ENCODE measurements around the gene MGMT. TPM values are rescaled to one million over a fixed set of nuclear protein-coding genes. Genes with fewer than 3 reads are reported as not detected.

The MGMT gene
- total and polyA plus RNA-seq, 9 of the 15 experiments (the other 6 are each of a cell fraction or from before 2014, with no cell fraction given): 0.03 to 0.29 (median 0.11) TPM; not detected in 4

DNA sequence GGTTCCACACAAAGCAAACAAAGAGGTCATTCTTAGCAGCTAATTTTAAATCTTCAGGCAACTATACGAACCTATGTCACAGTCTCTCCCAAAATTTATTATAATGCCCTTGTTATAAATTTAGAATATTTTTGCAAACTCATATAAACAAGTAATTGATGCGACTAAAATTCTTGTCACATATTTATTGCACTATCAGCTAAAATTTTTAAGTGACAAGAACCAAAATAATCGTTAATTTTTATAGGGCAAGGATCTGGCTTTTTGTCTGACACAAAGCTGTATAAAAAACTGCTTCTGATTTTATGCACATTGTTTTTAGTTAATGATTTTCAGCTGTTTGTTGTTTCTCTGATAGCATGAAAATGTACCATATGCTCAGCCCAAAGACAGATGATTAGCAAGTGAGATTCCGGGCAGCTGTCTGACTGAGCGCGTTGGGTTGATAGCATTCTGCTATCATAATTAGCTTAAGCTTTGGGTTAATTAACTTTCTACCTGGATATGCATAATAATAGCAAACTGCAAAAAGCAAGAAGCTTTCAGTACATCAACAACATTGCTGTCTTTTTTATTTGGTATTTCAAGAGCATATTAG lies 136.0 kb downstream of the MGMT start:
- DNase-seq (ENCODE audit: extremely low read depth in 1 of 4, low spot score in 3 of 4) (no peak), FAIRE-seq (no peak), ATAC-seq (no peak)
- Histone ChIP-seq H4K20me1 (replicated peaks; ENCODE audit: control insufficient read depth, insufficient read depth, low read length) (no peaks in the 10 kb centered on the region), H3K9ac (ENCODE audit: insufficient read depth in 1 of 2, low read depth in 2 of 2, low read length in 2 of 2) (no peak overlapping the region), H3K27ac (ENCODE audit: extremely low read depth, low read depth, low read length) (no peak overlapping the region), H3K27me3 (ENCODE audit: control insufficient read depth in 2 of 2, insufficient read depth in 2 of 2, low read length in 2 of 2) (peaks cover 0 to 10% of the 10 kb centered on the region in 2 experiments; a peak in 1 of 5 replicates), H3K4me1 (replicated peaks in 1 of 2; ENCODE audit: control insufficient read depth in 2 of 2, insufficient read depth in 2 of 2, low read length in 2 of 2) (no peaks in the 10 kb centered on the region), H3K79me2 (ENCODE audit: control insufficient read depth, insufficient read depth, low read length) (no peaks in the 10 kb centered on the region), H3K9me1 (ENCODE audit: control insufficient read depth, insufficient read depth, low read length) (no peaks in the 10 kb centered on the region), H3K9me3 (replicated peaks; ENCODE audit: control insufficient read depth, insufficient read depth, low read depth, low read length) (no peaks in the 10 kb centered on the region), H3K4me3 (no peak overlapping the region), H3K4me2 (ENCODE audit: insufficient read depth, low read length) (no peak overlapping the region), H3K36me3 (ENCODE audit: control insufficient read depth, insufficient read depth, low read length) (no peaks in the 10 kb centered on the region), H2AFZ (ENCODE audit: low read depth, low read length) (no peak overlapping the region)
- POLR2A ChIA-PET: no interaction called here
- 0% methylated on average over 6 of the region's 6 CpGs for WGBS (ENCODE audit: insufficient coverage, low coverage, missing lambda C conversion rate)
- CTCF ChIA-PET (ENCODE audit: low intra/inter-chr PET ratio): no interaction called here
- in situ Hi-C loops (cut with MboI) (no loop called here), intact Hi-C loops (cut with micrococcal nuclease) (no loop called here)
- BruUV-seq (replicated peaks): no TSS peak
- TF ChIP-seq ZC3H11A (IDR thresholded peaks at IDR 0.05; ENCODE audit: low read depth, low read length) (no peak), NFATC3 (IDR thresholded peaks at IDR 0.05) (no peak), BRF1 (IDR thresholded peaks at IDR 0.05; ENCODE audit: borderline replicate concordance, extremely low read depth, insufficient read length) (no peak), MAFG (tag; conservative IDR thresholded peaks at IDR 0.05) (0 out of 2 replicates have a peak, but pooled peaks have one; percentile 24), ZNF175 (CRISPR knock-in tag; IDR thresholded peaks at IDR 0.05; ENCODE audit: low read depth) (no peak), SP2 (IDR thresholded peaks at IDR 0.05; ENCODE audit: extremely low read depth, low read depth, low read length, poor library complexity, severe bottlenecking) (no peak), ZNF212 (CRISPR knock-in tag; IDR thresholded peaks at IDR 0.05) (no peak), ZBTB49 (CRISPR knock-in tag; IDR thresholded peaks at IDR 0.05; ENCODE audit: borderline replicate concordance) (no peak), KDM2B (CRISPR knock-in tag; IDR thresholded peaks at IDR 0.05) (no peak), CBX3 (IDR thresholded peaks at IDR 0.05; ENCODE audit: borderline replicate concordance in 1 of 2, low read length in 2 of 2) (no peak), ZKSCAN1 (IDR thresholded peaks at IDR 0.05; ENCODE audit: low read depth, low read length) (no peak), HMG20B (CRISPR knock-in tag; IDR thresholded peaks at IDR 0.05) (no peak), CSDE1 (IDR thresholded peaks at IDR 0.05) (no peak), MEF2A (IDR thresholded peaks at IDR 0.05; ENCODE audit: control insufficient read depth, low read depth, low read length) (no peak), PCBP2 (IDR thresholded peaks at IDR 0.05; ENCODE audit: low read depth, low read length, poor library complexity, severe bottlenecking) (no peak), WHSC1 (IDR thresholded peaks at IDR 0.05; ENCODE audit: low read length) (no peak), MAFF (IDR thresholded peaks at IDR 0.05; ENCODE audit: low read length) (peak; percentile 51), C11orf30 (IDR thresholded peaks at IDR 0.05; ENCODE audit: low read depth) (peak; percentile 23; the same call in 1 of the 2 replicates), ZNF316 (IDR thresholded peaks at IDR 0.05) (peak; percentile 66; the same call in 1 of the 2 replicates), LARP7 (IDR thresholded peaks at IDR 0.05) (no peak), MAFK (IDR thresholded peaks at IDR 0.05; ENCODE audit: low read length) (peak; percentile 30; the same call in 1 of the 2 replicates)
- TF ChIP-seq, protein P1, sequence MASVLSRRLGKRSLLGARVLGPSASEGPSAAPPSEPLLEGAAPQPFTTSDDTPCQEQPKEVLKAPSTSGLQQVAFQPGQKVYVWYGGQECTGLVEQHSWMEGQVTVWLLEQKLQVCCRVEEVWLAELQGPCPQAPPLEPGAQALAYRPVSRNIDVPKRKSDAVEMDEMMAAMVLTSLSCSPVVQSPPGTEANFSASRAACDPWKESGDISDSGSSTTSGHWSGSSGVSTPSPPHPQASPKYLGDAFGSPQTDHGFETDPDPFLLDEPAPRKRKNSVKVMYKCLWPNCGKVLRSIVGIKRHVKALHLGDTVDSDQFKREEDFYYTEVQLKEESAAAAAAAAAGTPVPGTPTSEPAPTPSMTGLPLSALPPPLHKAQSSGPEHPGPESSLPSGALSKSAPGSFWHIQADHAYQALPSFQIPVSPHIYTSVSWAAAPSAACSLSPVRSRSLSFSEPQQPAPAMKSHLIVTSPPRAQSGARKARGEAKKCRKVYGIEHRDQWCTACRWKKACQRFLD (CRISPR knock-in tag; IDR thresholded peaks at IDR 0.05): no peak

Data from K562 (cell line).